CD14-positive monocyte (primary cell): ENCODE results near the gene DRC7. TPM values are rescaled to one million over a fixed set of nuclear protein-coding genes. Genes with fewer than 3 reads are reported as not detected.

Source experiments
- DNase-seq, 3 donors: peaks; one replicate each; pipeline ENCODE4 v3.0.0-alpha.2; 2011 to 2022
- H2AFZ ChIP-seq: 2 replicates; pipeline ENCODE4 v1.6.0; 2012; ENCODE audit warnings: mild to moderate bottlenecking, low read depth, low read length, inconsistent platforms; ENCODE audit not compliant: insufficient read depth, poor library complexity, severe bottlenecking
- H3K27ac ChIP-seq, 2 donors: 1 replicate in 1 of 2; 2 replicates in 1 of 2; pipeline ENCODE4 v1.5.1; 2012 to 2013; ENCODE audit warnings: low read length in 2 of 2, control low read depth in 1 of 2, inconsistent platforms in 1 of 2, low read depth in 1 of 2, mild to moderate bottlenecking in 1 of 2
- H3K27me3 ChIP-seq, 2 donors: one replicate each; pipeline versions ENCODE4 v1.6.0 to v1.6.1; 2011 to 2013; ENCODE audit warnings: low read length in 2 of 2; ENCODE audit not compliant: control insufficient read depth in 2 of 2, insufficient read depth in 2 of 2
- H3K36me3 ChIP-seq, 2 donors: replicated peaks in 1 of 2; 1 replicate in 1 of 2; 2 replicates in 1 of 2; pipeline versions ENCODE4 v1.5.1 to v1.6.1; 2012 to 2013; ENCODE audit warnings: low read length in 2 of 2, control low read depth in 1 of 2, inconsistent platforms in 1 of 2, mild to moderate bottlenecking in 1 of 2; ENCODE audit not compliant: insufficient read depth in 2 of 2, control insufficient read depth in 1 of 2
- H3K4me1 ChIP-seq, 2 donors: 1 replicate in 1 of 2; 2 replicates in 1 of 2; pipeline versions ENCODE4 v1.5.1 to v1.6.1; 2012 to 2013; ENCODE audit warnings: low read length in 2 of 2, control low read depth in 1 of 2, inconsistent platforms in 1 of 2, mild to moderate bottlenecking in 1 of 2, moderate library complexity in 1 of 2; ENCODE audit not compliant: insufficient read depth in 2 of 2, control insufficient read depth in 1 of 2
- H3K4me2 ChIP-seq: replicated peaks from 2 replicates; pipeline ENCODE3; 2012; ENCODE audit warnings: low read length, moderate library complexity, mild to moderate bottlenecking; ENCODE audit not compliant: poor library complexity, severe bottlenecking; ENCODE audit errors: extremely low read depth
- H3K4me3 ChIP-seq, 3 experiments: fragments of 200-600 bp in 1 of 3; sonication (generic) in 1 of 3; replicated peaks in 1 of 3; 1 replicate in 2 of 3; 2 replicates in 1 of 3; pipeline ENCODE4 v1.5.1; 2011 to 2013; ENCODE audit warnings: low read length in 3 of 3, mild to moderate bottlenecking in 3 of 3, control low read depth in 2 of 3, low read depth in 2 of 3, inconsistent platforms in 1 of 3, moderate library complexity in 1 of 3
- H3K79me2 ChIP-seq: 2 replicates; pipeline ENCODE4 v1.6.0; 2012; ENCODE audit warnings: mild to moderate bottlenecking, control low read depth, inconsistent platforms, low read length, moderate library complexity; ENCODE audit not compliant: insufficient read depth
- H3K9ac ChIP-seq: 2 replicates; pipeline ENCODE4 v1.6.0; 2017; ENCODE audit warnings: low read length, mild to moderate bottlenecking; ENCODE audit not compliant: insufficient read depth, poor library complexity, severe bottlenecking
- H3K9me3 ChIP-seq, 2 donors: replicated peaks in 1 of 2; 1 replicate in 1 of 2; 2 replicates in 1 of 2; pipeline versions ENCODE4 v1.5.1 to v1.6.1; 2012 to 2013; ENCODE audit warnings: low read length in 2 of 2, control low read depth in 1 of 2; ENCODE audit not compliant: control insufficient read depth in 1 of 2, insufficient read depth in 1 of 2
- H4K20me1 ChIP-seq: 2 replicates; pipeline ENCODE4 v1.6.0; 2012; ENCODE audit warnings: mild to moderate bottlenecking, low read length, control low read depth, moderate library complexity; ENCODE audit not compliant: insufficient read depth
- H3K27ac Mint-ChIP-seq, 7 donors: one replicate each; pipeline ENCODE4 v1.8.0; 2020; ENCODE audit warnings: mild to moderate bottlenecking in 7 of 7, mixed read lengths in 7 of 7, moderate library complexity in 6 of 7, inconsistent platforms in 2 of 7
- H3K27me3 Mint-ChIP-seq, 3 donors: one replicate each; pipeline ENCODE4 v1.8.0; 2021 to 2022; ENCODE audit warnings: low read depth in 3 of 3, mild to moderate bottlenecking in 3 of 3, mixed read lengths in 3 of 3, moderate library complexity in 3 of 3, inconsistent platforms in 1 of 3
- H3K36me3 Mint-ChIP-seq, 2 donors: one replicate each; pipeline ENCODE4 v1.8.0; 2020; ENCODE audit warnings: mixed read lengths in 2 of 2, inconsistent platforms in 1 of 2, mild to moderate bottlenecking in 1 of 2
- H3K4me1 Mint-ChIP-seq: one replicate; pipeline ENCODE4 v1.8.0; 2020; ENCODE audit warnings: mild to moderate bottlenecking, mixed read lengths
- H3K4me3 Mint-ChIP-seq, 2 donors: one replicate each; pipeline ENCODE4 v1.8.0; 2020; ENCODE audit warnings: mild to moderate bottlenecking in 2 of 2, mixed read lengths in 2 of 2, moderate library complexity in 1 of 2
- H3K9me3 Mint-ChIP-seq, 7 donors: one replicate each; pipeline ENCODE4 v1.8.0; 2020 to 2022; ENCODE audit warnings: mixed read lengths in 7 of 7, mild to moderate bottlenecking in 6 of 7, moderate library complexity in 6 of 7, inconsistent platforms in 2 of 7
- WGBS: methylation state at CpG from one replicate; pipeline ENCODE4 v1.1.5; 2013; ENCODE audit warnings: missing lambda C conversion rate; ENCODE audit not compliant: insufficient coverage; 5-methylcytosine and 5-hydroxymethylcytosine counted together
- intact Hi-C, 2 donors: fragments of 100-400 bp; cut with micrococcal nuclease; formaldehyde crosslinking; loops; one replicate each; pipeline versions ENCODE4 v1.15.0 to v1.15.1; 2023
- polyA plus RNA-seq, 3 donors: library from polyadenylated mRNA; depleted of rRNA in 1 of 3; unstranded in 2 of 3; stranded (reverse) in 1 of 3; fragments of 300-500 nt in 2 of 3; fragments of >200 nt in 1 of 3; fragmentation: Illumina TruSeq in 2 of 3; gene quantifications; 1 replicate in 2 of 3; 2 replicates in 1 of 3; pipeline ENCODE4 v1.2.3, GENCODE V29; 2012 to 2021
- TF ChIP-seq, protein P1 (sequence below): fragments of 200-600 bp; IDR thresholded peaks from one replicate; pipeline ENCODE4 v1.8.0; 2022; ENCODE audit warnings: antibody characterized with exemption, mild to moderate bottlenecking

DRC7 gene
- polyA plus RNA-seq, 3 donors = 0.11 to 0.41 TPM; not detected in 1

DNA sequence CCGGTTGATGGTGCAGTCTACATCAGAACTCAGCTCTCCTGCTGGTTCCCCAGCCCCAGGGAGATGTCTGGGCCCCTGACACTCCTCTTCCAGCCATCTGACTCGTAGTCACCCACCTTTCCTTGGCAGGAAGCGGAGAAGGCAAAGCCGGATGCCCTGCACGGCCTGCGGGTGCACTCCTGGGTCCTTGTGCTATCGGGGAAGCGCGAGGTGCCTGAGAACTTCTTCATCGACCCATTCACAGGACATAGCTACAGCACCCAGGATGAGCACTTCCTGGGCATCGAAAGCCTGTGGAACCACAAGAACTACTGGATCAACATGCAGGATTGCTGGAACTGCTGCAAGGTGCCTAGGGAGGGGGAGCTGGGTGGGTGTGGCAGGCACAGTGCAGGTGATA is 12.7 kb downstream of the DRC7 start:
- H3K27me3 Mint-ChIP-seq = peaks cover 0 to 2% (median 0%) of the 10 kb centered on the region in 3 donors
- no peak for DNase-seq
- no peak overlapping the region for H3K27ac Mint-ChIP-seq
- no peaks in the 10 kb centered on the region for H3K9me3 ChIP-seq
- no peaks in the 10 kb centered on the region for H3K4me1 ChIP-seq
- H3K4me3 Mint-ChIP-seq = no peak overlapping the region
- H3K79me2 ChIP-seq = no peaks in the 10 kb centered on the region
- no peaks in the 10 kb centered on the region for H3K36me3 Mint-ChIP-seq
- H3K9ac ChIP-seq = no peak overlapping the region
- TF ChIP-seq, protein P1, sequence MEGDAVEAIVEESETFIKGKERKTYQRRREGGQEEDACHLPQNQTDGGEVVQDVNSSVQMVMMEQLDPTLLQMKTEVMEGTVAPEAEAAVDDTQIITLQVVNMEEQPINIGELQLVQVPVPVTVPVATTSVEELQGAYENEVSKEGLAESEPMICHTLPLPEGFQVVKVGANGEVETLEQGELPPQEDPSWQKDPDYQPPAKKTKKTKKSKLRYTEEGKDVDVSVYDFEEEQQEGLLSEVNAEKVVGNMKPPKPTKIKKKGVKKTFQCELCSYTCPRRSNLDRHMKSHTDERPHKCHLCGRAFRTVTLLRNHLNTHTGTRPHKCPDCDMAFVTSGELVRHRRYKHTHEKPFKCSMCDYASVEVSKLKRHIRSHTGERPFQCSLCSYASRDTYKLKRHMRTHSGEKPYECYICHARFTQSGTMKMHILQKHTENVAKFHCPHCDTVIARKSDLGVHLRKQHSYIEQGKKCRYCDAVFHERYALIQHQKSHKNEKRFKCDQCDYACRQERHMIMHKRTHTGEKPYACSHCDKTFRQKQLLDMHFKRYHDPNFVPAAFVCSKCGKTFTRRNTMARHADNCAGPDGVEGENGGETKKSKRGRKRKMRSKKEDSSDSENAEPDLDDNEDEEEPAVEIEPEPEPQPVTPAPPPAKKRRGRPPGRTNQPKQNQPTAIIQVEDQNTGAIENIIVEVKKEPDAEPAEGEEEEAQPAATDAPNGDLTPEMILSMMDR = no peak
- H3K36me3 ChIP-seq = no peaks in the 10 kb centered on the region
- H3K27me3 ChIP-seq = no peaks in the 10 kb centered on the region
- WGBS = 98% methylated on average over 11 of the region's 11 CpGs
- H3K27ac ChIP-seq = no peak overlapping the region
- peaks cover 0 to 4% (median 0%) of the 10 kb centered on the region in 7 donors for H3K9me3 Mint-ChIP-seq
- no peaks in the 10 kb centered on the region for H4K20me1 ChIP-seq
- H3K4me2 ChIP-seq = no peak overlapping the region
- H3K4me3 ChIP-seq = no peak overlapping the region
- intact Hi-C loops = no loop called here
- H2AFZ ChIP-seq = no peak overlapping the region
- H3K4me1 Mint-ChIP-seq = no peaks in the 10 kb centered on the region

DNA sequence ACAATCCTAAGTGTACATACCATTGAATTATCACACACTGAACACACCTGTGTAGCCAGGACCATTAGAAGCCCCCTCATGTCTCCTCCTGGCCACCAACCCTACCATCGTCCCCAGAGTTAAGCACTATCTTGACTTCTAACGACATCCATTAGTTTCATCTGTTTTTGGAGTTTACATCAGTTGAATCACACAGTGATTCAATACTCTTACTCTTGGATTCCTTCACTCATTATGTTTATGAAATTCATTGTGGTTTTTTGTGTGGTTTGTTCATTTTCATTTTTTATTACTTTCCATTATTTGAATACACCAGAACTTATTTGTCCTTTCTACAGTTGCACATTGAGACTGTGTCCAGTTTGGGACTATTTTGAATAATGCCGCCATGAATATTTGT is 13.6 kb downstream of the DRC7 start:
- no peak overlapping the region for H2AFZ ChIP-seq
- no peak for DNase-seq
- H3K4me3 ChIP-seq = no peak overlapping the region
- H3K79me2 ChIP-seq = no peaks in the 10 kb centered on the region
- Mint-ChIP-seq H3K27ac (no peak overlapping the region), H3K9me3 (peaks cover 0 to 4% (median 0%) of the 10 kb centered on the region in 7 donors), H3K36me3 (no peaks in the 10 kb centered on the region), H3K4me3 (no peak overlapping the region), H3K27me3 (peaks cover 0 to 2% (median 0%) of the 10 kb centered on the region in 3 donors), H3K4me1 (no peaks in the 10 kb centered on the region)
- H3K9me3 ChIP-seq = no peaks in the 10 kb centered on the region
- H3K27me3 ChIP-seq = no peaks in the 10 kb centered on the region
- no peaks in the 10 kb centered on the region for H3K4me1 ChIP-seq
- H3K27ac ChIP-seq = no peak overlapping the region
- WGBS = no CpG with 5 or more reads among the region's 3 CpGs
- H3K4me2 ChIP-seq = no peak overlapping the region
- no peaks in the 10 kb centered on the region for H4K20me1 ChIP-seq
- H3K9ac ChIP-seq = no peak overlapping the region
- TF ChIP-seq, protein P1 = no peak
- intact Hi-C loops = no loop called here
- H3K36me3 ChIP-seq = no peaks in the 10 kb centered on the region
